Osteocyte (in vitro differentiated cells): ENCODE results near the gene SMPD1. TPM values are rescaled to one million over a fixed set of nuclear protein-coding genes. Genes with fewer than 3 reads are reported as not detected.

Source experiments
- DNase-seq: peaks from one replicate; pipeline ENCODE4 v3.0.0; 2021; ENCODE audit warnings: mixed read lengths; ENCODE audit not compliant: unreplicated experiment; ENCODE audit errors: extremely low spot score
- H3K27ac Mint-ChIP-seq: one replicate; pipeline ENCODE4 v1.8.0; 2021; ENCODE audit warnings: mild to moderate bottlenecking, mixed read lengths; ENCODE audit not compliant: unreplicated experiment
- H3K27me3 Mint-ChIP-seq: one replicate; pipeline ENCODE4 v1.8.0; 2021; ENCODE audit warnings: mixed read lengths; ENCODE audit not compliant: unreplicated experiment
- H3K36me3 Mint-ChIP-seq: one replicate; pipeline ENCODE4 v1.8.0; 2021; ENCODE audit warnings: mixed read lengths; ENCODE audit not compliant: unreplicated experiment
- H3K4me1 Mint-ChIP-seq: one replicate; pipeline ENCODE4 v1.8.0; 2021; ENCODE audit warnings: mixed read lengths; ENCODE audit not compliant: unreplicated experiment
- H3K4me3 Mint-ChIP-seq: one replicate; pipeline ENCODE4 v1.8.0; 2021; ENCODE audit warnings: mild to moderate bottlenecking, moderate library complexity, mixed read lengths; ENCODE audit not compliant: unreplicated experiment
- H3K9me3 Mint-ChIP-seq: one replicate; pipeline ENCODE4 v1.8.0; 2021; ENCODE audit warnings: mixed read lengths; ENCODE audit not compliant: unreplicated experiment
- CTCF ChIP-seq: fragments of 200-600 bp; sonication (generic); IDR thresholded peaks from 2 replicates; pipeline ENCODE4 v1.5.0; 2021; ENCODE audit warnings: antibody characterized with exemption, mild to moderate bottlenecking, moderate library complexity
- total RNA-seq: library from RNA; stranded (reverse); gene quantifications from 2 replicates; pipeline ENCODE4 v1.2.1, GENCODE V29; 2021

The SMPD1 gene
- total RNA-seq, 1 donor from 2014 or later: 93.0 TPM

GRCh38 chr11:6406370-6406769 lies 16.1 kb downstream of the SMPD1 start:
- no peaks in the 10 kb centered on the region for H3K9me3 Mint-ChIP-seq
- DNase-seq: no peak
- no peak for TF ChIP-seq CTCF
- no peaks in the 10 kb centered on the region for H3K27me3 Mint-ChIP-seq
- H3K4me3 Mint-ChIP-seq: no peak overlapping the region
- no peaks in the 10 kb centered on the region for H3K4me1 Mint-ChIP-seq
- no peak overlapping the region for H3K27ac Mint-ChIP-seq
- H3K36me3 Mint-ChIP-seq: peaks cover 12% of the 10 kb centered on the region

DNA sequence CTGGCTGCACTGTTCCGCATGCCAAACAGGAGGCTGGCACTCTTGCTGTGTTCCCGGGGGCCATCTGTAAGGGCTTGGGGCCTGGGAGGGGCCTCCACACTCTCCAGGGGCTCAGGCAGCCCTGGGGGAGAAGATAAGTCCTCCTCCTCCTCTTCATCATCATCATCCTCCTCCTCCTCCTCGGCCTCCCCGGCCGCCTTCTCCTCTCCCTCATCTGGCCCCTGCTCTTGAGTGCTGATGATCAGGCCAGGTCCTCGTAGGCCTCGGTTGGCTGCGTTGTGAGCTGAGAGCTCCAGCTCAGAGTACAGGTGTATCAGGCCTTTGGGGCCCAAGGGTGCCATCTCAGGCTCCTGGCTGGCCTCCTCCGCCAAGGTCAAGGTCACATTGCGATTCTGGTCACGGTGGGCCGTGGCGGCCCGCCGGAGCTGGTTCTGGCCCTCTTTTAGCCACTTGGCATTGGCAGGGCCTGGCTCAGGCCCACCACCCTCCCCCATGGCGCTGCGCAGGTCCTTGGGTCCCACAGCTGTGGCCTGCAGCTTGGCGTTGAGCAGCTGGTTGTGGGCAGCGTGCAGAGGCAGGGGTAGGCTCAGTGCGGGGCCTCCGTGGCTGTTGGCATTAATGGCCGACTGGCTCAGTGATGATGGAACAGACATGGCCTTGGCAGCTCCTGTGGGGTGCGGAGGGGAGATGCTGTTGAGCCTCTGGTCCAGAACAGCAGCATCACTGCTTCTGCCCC lies 20.6 kb downstream of the SMPD1 start:
- H3K9me3 Mint-ChIP-seq: no peaks in the 10 kb centered on the region
- H3K27me3 Mint-ChIP-seq: no peaks in the 10 kb centered on the region
- H3K4me1 Mint-ChIP-seq: no peaks in the 10 kb centered on the region
- no peak overlapping the region for H3K4me3 Mint-ChIP-seq
- no peak for TF ChIP-seq CTCF
- no peak overlapping the region for H3K27ac Mint-ChIP-seq
- DNase-seq: no peak
- H3K36me3 Mint-ChIP-seq: peaks cover 8% of the 10 kb centered on the region

DNA sequence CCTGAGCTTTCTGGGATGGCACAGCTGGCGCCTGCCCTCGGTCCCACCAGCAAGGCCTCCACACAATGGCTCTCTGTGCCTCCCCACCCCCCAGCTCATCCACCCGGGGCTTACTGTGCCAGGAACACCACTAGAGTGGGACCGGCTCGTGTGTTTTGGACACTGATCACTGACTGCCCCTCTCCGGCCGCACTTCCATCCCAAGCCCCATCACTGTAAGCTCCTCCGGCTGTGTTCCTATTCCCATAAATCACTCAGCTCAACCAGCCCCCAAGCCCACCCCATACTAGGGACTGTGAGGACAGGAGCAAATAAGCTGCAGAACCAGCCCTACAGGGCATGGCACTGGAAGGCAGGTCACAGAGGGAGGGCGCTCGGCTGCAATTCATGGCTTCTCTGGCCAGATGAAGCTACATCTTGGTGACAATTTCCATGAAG lies 21.3 kb downstream of the SMPD1 start:
- Mint-ChIP-seq H3K36me3 (peaks cover 8% of the 10 kb centered on the region), H3K4me1 (no peaks in the 10 kb centered on the region), H3K4me3 (no peak overlapping the region), H3K27ac (no peak overlapping the region), H3K9me3 (no peaks in the 10 kb centered on the region), H3K27me3 (no peaks in the 10 kb centered on the region)
- no peak for DNase-seq
- TF ChIP-seq CTCF: no peak

- peaks cover 5% of the 10 kb centered on the region for H3K36me3 Mint-ChIP-seq
- TF ChIP-seq CTCF: no peak
- no peak overlapping the region for H3K27ac Mint-ChIP-seq
- H3K4me1 Mint-ChIP-seq: no peaks in the 10 kb centered on the region
- no peak overlapping the region for H3K4me3 Mint-ChIP-seq
- H3K9me3 Mint-ChIP-seq: no peaks in the 10 kb centered on the region
- H3K27me3 Mint-ChIP-seq: no peaks in the 10 kb centered on the region
- DNase-seq: no peak
Measured at GRCh38 chr11:6413791-6414201, 23.5 kb downstream of the SMPD1 start.

DNA sequence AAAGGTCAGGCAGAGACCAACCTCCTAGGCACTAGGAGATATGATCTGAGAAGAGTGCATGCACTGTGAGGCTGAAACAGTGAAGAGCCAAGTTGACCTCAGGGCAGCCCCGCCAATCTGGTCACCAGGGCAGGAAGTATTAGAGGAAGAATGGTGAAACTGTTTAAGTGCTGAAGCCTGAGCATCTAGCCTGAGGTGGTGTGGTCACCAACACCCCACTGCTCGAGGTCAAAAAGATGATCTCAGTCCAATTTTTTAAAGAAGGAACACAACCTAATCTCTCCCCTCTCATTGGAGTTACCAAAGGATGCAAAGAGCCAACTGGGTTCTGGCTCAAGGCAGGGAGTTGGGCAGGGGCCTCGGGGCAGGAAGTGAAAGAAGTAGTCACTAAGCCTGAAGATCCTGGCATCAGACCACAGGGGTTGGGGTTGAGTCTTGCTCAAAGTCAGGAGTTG lies 24.6 kb downstream of the SMPD1 start:
- H3K27me3 Mint-ChIP-seq: no peaks in the 10 kb centered on the region
- H3K4me1 Mint-ChIP-seq: peaks cover 6% of the 10 kb centered on the region
- no peak overlapping the region for H3K27ac Mint-ChIP-seq
- no peak for DNase-seq
- H3K4me3 Mint-ChIP-seq: no peak overlapping the region
- H3K36me3 Mint-ChIP-seq: no peaks in the 10 kb centered on the region
- no peak for TF ChIP-seq CTCF
- H3K9me3 Mint-ChIP-seq: no peaks in the 10 kb centered on the region
